CD4-positive, alpha-beta T cell treated with Interferon alpha-2 for 1 hour (primary cell): ENCODE data around the gene COG7.

Source experiments
- DNase-seq, 2 donors: peaks; one replicate each; pipeline ENCODE4 v3.0.0-alpha.2; 2020 to 2022

COG7 gene

DNA sequence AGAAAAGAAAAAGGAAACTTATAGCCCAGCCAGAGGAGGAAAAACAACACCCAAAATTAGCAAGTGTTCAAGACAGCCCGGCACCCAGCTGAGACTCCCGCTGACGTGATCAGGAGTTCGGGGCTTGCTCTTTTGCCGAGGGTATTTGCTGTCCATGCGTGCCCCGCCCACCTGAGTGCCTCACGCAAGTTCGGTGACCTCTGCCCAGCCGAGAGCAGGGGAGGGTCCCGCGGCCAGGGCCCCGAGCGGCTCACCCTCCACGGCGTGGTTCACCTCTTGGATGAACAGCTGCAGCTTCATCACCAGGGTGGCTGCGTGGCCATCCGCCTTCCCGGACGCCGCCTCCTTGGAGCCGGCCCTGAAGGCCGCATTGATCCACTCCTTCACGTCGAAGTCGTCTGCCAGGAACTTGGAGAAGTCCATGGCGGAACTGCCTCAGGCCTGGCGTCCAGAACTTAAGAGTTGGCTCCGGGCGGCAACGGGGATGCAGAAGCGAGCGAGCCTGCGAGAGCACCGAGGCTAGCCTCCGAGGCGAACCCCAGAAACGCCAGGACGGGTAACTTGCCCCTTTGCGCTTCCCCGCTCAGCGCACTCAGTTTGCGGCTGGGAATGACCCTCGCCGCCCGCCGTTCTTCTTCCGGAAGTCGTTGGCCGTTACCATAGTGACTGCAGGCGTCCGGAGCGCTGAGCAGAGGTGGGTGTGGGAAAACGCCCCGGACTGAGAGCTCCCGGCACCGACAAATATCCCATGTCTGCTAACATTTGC, at the start of gene COG7:
Gene COG7, minus strand, starts transcription at position 618 of the 766 bp plus-strand sequence. Its CDS starts 195 bp downstream, at position 423.
- DNase-seq = peak; percentile 83 to 89

DNA sequence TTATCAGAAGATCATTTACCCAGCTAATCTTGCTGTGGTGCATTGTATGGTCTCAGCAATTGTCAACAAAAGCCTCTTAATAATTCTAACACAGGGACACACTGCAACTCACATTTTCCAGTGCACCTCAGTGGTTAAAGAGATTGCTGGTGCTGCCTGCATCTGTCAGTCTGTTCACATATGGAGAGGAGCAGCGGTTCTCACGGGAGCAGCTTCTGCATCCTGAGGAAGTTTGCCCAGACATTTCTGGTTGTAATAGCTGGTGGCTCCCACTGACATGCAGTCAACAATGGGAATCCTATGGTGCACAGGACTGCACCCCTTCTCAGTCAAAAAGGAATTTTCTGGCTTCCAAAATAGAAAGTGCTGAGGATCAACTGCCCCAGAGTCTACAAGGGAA, 49.5 kb upstream of the COG7 start:
- no peak for DNase-seq

DNA sequence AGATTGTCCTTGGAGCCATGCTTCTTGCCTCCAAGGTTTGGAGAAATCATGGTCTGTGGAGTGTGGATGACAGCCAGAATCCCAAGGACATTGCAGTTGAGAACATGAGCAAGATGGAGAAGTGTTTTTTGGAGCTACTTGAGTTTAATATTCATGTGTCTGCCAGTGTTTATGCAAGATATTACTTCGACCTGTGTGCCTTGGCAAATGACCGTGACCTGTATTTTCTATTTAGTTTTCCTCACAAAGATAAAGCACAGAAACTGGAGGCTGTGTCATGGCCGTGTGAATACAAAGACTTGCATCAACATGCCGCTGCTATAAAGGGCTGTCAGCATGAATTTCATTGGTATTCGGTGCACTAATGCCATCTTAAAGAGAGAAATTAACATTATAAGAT, 48.3 kb upstream of the COG7 start:
- no peak for DNase-seq

DNA sequence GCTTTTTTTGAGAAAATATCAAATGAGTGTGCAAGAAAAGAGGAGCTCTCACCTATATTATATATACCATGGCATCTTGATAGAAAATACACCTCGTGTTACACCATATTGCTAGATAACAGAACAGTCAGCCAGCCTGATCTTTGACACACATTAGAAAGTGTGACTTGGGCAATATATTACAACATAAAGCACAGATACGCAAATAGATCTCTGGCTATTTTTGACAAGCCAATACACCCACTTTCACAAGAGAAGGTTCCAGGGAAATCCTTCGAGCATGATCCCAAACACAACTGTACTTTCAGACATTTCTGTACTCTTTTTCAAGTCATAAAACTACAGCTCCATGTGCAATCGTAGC, 47.9 kb upstream of the COG7 start:
- DNase-seq = no peak

DNA sequence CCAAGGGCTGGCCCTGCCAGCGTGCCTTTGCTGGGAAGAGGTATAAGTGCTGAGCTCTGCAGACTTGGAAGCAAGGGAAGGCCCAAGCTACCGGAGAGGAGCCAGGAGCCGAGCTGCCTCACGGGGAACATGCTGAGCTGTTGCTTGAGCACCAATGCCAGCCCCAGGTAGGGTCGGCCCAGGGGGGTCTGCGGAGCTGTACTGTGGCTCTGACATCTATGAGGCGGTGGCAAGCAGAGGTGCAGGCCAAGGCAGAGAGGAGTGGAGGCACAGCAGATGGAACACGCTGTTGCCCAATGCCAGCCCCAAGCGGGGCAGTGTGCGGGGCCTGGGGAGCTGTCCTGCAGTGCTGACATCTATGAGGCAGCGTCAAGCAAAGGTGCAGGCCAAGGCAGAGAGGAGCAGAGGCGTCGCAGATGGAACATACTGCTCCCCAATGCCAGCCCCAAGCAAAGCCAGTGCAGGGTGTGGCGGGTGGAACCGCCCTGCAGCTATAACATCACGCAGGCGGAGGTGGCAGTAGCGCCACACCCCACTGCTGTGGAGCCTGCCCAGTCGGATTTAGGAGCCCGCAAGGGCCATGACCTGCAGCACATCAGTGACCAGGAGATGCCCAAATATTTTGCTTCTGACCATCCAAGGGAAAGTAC, 47.3 kb upstream of the COG7 start:
- no peak for DNase-seq

DNA sequence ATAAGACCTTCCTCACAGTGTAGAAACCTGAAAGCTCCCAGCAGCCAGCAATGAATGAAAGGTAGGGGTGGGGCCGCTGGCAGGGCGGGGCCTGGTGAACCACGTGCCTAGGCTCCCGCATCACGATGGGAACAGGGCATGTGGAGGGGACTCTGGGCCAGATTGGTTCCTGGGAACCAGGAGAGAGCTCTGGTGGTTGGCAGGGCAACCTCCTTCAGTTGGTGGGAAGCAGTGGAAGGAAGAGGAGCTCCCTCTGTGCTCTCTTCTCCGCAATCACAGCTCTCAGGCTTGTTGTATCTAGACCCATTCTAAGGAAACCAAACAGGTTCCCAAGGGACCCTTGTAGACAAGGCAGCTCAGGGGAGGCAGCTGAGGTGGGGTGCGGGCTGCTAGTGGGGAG, 46.8 kb upstream of the COG7 start:
- DNase-seq = no peak

DNA sequence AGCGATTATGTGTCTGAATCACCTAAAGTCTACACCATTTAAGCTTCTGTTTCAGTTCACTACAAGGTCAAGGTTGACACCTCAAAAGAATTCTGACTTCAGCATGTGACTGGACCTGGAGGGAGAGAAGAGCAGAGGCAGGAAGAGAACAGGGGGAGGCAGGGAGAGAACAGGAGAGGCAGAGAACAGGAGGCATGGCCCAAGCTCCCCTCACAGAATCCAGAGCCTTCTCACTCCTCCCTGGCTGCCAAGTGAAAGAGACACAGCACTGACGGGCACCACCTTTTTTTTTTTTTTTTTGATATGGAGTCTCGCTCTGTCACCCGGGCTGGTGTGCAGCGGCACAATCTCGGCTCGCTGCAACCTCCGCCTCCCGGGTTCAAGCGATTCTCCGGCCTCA, 45.9 kb upstream of the COG7 start:
- DNase-seq = no peak

DNA sequence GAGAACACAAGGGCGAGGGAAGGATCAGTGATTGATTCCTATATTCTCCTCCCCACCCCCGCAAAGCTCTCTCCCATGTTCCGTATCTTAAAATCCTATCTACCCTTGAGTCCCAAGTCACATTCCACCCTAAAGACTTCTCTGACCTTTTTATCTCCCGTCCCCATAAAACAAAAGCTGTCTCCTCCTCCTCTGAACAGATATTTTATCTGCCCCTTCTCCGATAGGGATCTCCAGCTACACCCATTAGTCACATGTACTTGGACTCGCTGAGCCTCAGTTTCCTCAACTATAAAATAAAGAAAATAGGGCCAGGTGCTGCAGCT, 44.5 kb upstream of the COG7 start:
- DNase-seq = no peak

DNA sequence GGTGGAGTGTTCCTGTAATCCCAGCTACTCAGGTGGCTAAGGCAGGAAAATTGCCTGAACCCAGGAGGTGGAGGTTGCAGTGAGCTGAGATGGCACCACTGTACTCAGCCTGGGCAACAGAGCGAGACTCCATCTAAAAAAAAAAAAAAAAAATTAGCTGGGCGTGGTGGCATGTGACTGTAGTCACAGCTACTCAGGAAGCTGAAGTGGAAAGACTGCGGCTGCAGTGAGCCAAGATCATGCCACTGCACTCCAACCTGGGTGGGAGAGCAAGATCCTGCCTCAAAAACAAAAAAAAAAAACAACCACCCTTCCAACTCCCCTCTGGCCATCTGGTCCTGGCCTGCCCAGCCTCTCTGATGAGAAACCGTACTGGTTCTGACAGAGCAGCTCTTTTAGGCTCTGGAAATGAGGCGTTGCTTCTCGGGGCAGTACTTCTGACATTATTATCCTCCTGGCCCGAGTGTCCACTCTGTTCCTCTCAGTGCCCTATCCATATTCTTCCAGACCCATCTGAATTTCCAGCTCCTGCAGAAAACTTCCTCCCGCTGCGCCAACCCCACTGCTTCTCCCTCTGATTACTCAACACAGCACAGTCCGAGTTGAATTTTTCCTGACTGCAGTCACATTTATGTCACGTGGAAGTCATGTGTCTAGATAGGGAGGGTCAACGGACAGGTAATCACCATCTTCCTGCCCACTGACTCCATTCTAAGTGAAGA, 44.0 kb upstream of the COG7 start:
- DNase-seq = no peak

DNA sequence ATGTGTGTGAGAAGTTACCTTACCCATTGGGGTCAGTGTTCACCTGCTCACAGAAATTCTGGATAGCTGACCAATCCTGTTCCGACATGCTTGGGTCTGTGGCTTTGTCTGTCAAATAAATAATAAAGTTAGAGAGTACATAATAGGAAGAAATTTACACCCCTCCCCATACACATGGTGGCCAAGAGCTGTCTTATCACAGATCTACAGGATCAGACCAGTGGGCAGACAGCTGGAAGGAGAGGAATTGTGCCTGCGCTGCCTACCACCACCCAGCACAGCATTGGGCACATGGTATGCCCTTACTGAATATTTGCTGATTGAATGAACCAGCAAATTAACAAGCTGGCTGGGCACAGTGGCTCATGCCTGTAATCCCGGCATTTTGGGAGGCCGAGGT, 42.7 kb upstream of the COG7 start:
- no peak for DNase-seq

DNA sequence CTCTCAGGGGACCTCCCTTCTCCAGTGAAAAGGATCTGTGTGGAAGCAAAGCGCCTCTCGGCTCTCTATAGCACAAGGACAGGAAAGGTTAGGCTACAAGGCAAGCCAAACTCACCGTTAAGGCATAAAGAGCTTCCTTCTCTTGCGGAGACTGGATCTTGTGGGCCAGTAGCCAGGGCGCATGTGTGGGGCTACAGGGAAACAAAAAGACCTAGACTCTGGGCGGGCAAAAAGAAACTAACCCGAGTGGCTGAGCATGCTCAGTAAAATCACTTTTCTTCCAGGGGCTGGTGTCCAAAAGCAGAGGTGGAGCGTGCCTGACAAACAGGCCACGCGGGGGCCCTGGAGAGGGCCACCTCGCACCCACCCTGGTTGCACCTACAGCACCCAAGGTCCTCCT, 41.2 kb upstream of the COG7 start:
- no peak for DNase-seq

DNA sequence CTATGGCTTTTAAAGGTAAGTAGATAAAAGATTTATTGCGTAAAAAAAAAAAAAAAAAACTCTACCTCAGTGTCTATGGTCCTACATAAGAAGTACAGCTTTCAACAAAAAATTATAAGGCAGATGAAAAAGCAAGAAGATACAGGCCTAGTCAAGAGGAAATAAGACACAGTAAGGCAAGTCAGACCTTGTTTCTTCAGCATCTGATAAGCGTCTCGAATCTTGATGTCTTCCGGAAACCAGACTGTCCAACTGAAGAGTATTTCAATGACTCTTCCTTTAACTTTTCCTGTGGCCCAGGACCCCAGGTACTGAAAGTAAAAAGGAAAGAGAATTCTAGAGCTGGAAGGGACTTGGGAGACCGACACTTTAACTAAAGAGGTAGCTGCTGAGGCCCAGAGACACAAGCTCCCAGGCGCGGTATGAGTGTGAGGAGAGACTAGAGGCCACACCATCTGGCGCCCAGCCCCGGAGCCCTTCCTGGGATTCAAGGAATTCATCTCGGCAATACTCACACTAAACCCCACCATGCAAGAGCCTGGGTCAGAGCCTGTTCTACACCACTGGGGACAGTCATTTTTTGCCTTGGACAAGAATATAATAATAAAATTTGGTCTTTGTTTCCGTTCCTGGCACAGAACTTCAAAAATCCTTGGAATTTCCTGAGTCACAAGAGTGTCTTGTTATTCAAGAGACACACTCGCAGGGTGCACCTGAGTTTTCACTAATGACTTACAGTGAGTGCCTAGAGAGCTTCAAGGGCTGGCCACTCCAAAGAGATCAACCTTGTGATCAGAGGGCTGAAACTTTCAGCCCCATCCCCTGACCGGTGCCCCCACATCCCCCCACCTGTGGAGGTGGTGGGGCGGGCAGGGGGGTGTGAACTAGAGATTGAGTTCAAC, 38.8 kb upstream of the COG7 start:
- no peak for DNase-seq

DNA sequence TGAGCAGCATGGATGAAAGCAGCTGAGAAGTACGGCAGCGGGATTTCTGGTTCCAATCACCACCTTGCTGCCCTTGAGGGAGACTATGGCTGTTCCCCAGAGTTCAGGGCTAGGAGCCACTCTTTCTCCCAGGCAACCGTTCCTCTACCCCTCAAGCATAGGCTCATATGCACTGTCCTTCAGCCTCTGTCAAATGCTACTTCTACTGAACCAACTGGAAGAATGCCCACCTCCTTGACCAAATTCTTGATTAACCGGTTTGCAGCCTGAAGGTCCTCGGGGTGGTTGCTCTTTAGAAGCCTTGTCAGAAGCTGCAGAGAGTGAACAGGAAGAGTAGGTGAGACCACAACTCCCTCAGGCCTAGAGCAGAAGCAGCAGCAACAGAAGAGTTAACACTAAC, 33.5 kb upstream of the COG7 start:
- DNase-seq = no peak

DNA sequence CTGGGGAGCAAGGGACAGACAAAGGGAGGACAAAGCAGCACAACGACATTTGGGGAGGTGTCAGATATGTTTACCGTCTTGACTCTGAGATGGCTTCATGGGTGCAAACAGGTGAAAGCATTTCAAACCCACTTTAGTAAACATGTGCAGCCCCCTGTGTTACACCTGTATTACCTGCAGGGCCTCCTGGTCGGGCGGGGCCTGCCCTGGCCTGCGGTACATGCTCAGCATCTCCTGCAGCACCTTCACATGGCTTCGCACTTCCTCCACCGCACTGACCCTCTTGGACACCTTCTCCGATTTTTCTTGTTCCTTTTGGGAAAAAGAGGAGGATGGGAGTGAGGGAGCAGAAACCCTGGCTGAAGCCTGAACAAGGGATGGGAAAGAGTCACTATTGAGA, 32.9 kb upstream of the COG7 start:
- no peak for DNase-seq

DNA sequence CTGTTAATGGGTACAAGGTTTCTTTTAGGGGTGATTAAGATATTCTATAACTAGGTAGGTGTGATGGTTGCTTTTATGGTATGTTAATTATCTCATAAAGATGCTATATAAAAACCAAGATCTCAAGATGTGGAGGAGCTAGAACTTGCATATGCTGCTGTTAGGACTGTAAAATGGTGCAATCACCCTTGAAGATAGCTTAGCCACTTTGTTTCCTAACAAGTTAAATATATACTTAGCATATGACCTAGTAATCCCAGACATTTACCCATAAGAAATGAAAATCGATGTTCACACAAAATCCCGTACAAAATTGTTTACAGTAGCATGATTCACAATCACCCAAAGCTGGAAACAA, 32.2 kb upstream of the COG7 start:
- no peak for DNase-seq

DNA sequence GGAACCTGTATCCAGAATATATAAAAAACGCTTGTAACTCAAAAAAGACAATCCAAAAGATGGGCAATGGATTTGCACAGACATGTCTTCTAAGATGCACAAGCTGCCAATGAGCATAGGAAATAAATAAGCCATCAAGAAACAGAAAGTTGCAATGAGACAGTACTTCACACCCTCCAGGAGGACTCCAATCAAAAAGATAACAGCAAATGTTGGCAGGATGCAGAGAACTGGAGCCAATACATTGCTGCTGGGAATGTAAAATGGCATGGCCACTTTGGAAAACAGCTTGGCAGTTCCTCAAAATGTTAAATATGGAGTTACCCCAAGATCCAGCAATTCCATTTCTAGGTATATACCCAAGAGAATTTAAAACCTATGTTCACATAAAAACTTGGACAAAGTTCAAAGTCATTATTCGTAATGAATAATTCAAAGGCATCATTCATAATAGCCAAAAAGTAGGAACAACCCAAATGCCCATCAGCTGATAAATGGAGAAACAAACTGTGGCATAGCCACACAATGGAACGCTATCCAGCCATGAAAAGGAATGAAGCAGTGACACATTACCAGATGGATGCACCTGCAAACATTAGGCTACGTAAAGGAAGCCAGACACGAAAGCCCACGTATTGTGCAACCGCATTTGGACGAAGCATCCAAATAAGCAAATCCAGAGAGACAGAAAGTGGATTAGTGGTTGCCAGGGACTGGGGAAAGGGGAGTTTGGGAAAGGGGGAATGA, 31.7 kb upstream of the COG7 start:
- no peak for DNase-seq

DNA sequence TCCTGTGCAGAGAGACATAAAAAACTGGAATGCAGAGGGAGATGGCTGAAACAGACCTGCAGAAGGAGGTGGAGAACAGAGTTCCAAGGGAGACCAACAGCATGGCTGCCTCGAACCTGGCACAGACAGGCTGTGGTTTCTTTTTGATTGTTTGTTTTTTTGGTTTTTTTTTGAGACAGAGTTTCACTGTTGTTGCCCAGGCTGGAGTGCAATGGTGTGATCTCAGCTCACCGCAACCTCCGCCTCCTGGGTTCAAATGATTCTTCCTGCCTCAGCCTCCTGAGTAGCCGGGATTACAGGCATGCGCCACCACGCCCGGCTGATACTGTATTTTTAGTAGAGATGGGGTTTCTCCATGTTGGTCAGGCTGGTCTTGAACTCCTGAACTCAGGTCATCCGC, 30.5 kb upstream of the COG7 start:
- peak in 1 of 2 donors; percentile 43 for DNase-seq

DNA sequence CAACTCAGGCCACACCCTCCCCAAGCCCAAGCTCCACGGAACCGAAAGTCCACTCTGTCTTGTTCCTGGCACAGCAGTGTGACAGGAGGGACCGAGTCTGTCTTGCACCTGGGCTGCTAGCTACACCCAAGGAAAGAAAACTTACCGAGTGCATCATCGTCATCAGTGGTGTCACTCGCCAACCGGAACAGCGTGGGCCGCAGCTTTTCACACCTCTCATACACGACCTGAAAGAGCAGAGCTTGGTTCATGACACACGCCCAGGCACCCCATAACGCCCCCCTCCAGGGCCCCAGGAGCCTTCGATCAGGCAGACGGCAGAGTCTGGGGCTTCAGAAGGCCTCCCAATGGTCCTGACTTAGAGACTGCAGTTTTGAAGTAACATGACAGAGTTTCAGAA, 29.8 kb upstream of the COG7 start:
- DNase-seq = peak; percentile 62 to 82

DNA sequence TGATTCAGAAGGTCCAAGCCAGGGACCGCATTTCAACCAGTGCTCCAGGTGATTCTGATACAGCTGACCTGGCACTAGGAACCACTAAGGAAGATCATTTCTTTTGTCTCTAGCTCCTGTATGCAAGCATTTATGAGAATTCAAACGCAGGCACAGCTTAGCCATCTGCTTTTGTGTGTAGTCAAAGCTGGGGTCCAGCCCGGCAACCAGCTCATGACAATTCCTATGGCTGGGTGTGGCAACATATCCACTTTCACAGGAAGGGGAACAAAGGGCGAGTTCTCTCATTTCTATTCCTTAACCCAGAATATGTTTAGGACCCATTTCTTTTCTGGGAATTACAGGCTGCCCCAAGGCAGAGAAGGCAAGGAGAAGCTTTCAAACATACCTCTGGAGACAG, 27.3 kb upstream of the COG7 start:
- no peak for DNase-seq

DNA sequence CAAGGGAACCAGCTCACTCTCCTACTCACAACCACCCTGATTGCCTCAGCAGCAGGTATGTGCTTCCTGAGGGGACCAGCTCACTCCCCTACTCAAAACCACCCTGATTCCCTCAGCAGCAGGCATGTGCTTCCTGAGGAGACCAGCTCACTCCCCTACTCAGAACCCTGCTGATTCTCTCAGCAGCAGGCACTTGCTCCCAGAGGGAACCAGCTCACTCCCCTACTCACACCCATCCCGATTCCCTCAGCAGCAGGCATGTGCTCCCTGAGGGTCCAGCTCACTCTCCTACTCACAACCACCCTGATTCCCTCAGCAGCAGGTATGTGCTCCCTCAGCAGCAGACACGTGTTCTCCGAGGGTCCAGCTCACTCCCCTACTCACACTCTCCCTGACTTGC, 26.1 kb upstream of the COG7 start:
- no peak for DNase-seq

DNA sequence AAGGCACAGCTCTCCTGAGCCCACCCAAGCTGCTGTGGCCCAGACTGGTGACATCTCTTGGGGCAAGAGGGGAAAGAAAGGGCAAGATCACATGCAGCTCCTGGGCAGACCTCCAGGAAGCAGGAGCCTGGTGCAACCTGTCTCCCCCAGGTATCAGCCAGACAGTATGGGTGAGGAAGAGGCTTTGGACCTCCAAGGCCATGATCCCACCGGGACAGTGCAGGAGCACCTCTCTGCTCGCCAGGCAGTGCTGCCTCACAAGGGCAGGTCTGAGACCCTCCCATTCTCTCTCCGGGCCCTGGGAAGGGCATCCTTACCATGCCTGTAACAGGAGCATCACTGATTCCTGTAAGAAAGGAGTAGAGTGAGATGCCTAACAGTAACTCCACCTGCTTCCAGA, 25.6 kb upstream of the COG7 start:
- no peak for DNase-seq

DNA sequence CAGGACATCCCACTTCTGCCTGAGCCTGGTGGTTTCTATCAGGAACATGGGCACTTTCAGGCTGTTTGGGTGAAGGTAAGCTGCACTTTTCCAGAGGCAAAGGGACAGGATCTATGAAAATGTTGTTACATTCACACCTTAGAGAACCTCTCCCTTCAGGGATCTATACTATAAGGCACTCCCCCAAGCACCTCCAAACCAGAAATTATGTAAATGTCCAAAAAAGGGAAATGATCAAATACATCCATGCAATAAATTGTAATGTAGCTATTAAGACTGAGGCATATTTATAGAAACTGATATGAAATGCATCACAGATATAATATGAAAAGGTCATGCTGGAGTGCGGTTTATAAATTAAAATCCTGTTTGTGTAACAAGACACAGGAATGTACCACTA, 23.3 kb upstream of the COG7 start:
- DNase-seq = no peak

DNA sequence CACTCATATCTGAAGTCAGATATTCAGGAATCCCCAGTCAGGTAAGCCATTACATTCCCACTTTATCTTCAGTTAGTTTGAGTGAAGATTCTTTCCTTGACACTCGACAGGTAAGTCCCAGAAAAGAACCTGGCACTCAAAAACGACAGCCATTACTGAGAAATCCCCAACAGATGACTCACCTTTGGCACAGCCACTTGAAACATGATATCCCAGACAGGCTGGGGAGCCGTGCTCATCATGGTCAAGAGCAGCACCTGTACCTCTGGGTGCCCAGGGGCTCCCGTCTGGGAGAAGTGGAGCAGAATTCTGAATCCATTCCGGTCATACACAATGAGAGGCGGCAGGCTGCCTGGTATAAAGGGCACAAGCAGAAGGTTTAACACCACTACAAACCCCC, 16.8 kb upstream of the COG7 start:
- DNase-seq = no peak
